ENCODE measurements around the gene CD274. TPM values are rescaled to one million over a fixed set of nuclear protein-coding genes. Genes with fewer than 3 reads are reported as not detected.
"Not testable (repeated sequence)": the region's sequence is repeated elsewhere in the genome, so short reads cannot be mapped to it uniquely, and the experiment has no call there.

The CD274 gene
- total RNA-seq, 1 experiment from 2014 or later, result 8.0 TPM

DNA sequence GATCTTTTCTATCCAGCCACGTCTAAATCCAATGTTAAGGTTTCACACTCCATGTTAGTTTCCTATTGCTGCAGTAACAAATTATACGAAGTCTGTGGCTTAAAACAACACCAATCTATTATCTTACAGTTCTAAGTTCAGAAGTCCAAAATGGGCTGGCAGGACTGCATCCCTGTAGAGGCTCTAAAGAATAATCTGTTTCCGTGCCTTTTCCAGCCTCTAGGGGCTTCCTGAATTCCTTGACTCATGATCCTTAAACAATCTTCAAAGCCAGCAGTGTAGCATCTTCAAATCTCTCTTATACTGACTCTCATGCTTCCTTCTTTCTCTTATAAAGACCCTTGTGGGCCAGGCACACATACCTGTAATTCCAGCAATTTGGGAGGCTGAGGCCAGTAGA is 19.4 kb upstream of the CD274 start:
- no peak overlapping the region for H3K4me3 ChIP-seq
- no peak overlapping the region for H3K27ac ChIP-seq
- no peaks in the 10 kb centered on the region for H3K27me3 ChIP-seq (replicated peaks)
- DNase-seq (ENCODE audit: low read depth in 1 of 2, low spot score in 2 of 2), result no peak
- peaks cover 9% of the 10 kb centered on the region; the same call in 1 of the 2 replicates for H3K36me3 ChIP-seq
- peaks cover 14% of the 10 kb centered on the region for H3K4me1 ChIP-seq (replicated peaks)
- no peaks in the 10 kb centered on the region for H3K9me3 ChIP-seq (replicated peaks)

DNA sequence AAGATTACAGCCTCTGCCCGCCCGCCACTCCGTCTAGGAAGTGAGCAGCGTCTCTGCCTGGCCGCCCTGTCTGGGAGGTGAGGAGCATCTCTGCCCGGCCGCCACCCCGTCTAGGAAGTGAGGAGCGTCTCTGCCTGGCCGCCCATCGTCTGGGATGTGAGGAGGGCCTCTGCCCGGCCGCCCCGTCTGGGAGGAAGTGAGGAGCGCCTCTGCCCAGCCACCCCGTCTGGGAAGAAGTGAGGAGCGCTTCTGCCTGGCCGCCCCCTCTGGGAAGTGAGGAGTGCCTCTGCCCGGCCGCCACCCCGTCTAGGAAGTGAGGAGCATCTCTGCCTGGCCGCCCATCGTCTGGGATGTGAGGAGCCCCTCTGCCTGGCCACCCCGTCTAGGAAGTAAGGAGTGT is 17.5 kb upstream of the CD274 start:
- Histone ChIP-seq H3K36me3 (peaks cover 16% of the 10 kb centered on the region), H3K4me1 (replicated peaks) (peaks cover 19% of the 10 kb centered on the region)
- not testable (repeated sequence) for H3K4me3 ChIP-seq; H3K27ac ChIP-seq; H3K27me3 ChIP-seq (replicated peaks); DNase-seq (ENCODE audit: low read depth in 1 of 2, low spot score in 2 of 2); H3K9me3 ChIP-seq (replicated peaks)

DNA sequence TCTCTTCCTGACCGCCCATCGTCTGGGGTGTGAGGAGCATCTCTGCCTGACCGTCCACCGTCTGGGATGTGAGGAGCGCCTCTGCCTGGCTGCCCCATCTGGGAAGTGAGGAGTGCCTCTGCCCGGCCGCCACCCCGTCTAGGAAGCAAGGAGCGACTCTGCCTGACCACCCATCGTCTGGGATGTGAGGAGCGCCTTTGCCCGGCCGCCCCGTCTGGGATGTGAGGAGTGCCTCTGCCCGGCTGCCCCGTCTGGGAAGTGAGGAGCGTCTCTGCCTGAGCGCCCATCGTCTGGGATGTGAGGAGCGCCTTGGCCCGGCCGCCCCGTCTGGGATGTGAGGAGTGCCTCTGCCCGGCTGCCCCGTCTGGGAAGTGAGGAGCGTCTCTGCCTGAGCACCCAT is 17.0 kb upstream of the CD274 start:
- Histone ChIP-seq H3K36me3 (peaks cover 16% of the 10 kb centered on the region), H3K4me1 (replicated peaks) (peaks cover 21% of the 10 kb centered on the region)
- H3K9me3 ChIP-seq (replicated peaks); H3K27me3 ChIP-seq (replicated peaks); DNase-seq (ENCODE audit: low read depth in 1 of 2, low spot score in 2 of 2); H3K27ac ChIP-seq; H3K4me3 ChIP-seq: not testable (repeated sequence)

DNA sequence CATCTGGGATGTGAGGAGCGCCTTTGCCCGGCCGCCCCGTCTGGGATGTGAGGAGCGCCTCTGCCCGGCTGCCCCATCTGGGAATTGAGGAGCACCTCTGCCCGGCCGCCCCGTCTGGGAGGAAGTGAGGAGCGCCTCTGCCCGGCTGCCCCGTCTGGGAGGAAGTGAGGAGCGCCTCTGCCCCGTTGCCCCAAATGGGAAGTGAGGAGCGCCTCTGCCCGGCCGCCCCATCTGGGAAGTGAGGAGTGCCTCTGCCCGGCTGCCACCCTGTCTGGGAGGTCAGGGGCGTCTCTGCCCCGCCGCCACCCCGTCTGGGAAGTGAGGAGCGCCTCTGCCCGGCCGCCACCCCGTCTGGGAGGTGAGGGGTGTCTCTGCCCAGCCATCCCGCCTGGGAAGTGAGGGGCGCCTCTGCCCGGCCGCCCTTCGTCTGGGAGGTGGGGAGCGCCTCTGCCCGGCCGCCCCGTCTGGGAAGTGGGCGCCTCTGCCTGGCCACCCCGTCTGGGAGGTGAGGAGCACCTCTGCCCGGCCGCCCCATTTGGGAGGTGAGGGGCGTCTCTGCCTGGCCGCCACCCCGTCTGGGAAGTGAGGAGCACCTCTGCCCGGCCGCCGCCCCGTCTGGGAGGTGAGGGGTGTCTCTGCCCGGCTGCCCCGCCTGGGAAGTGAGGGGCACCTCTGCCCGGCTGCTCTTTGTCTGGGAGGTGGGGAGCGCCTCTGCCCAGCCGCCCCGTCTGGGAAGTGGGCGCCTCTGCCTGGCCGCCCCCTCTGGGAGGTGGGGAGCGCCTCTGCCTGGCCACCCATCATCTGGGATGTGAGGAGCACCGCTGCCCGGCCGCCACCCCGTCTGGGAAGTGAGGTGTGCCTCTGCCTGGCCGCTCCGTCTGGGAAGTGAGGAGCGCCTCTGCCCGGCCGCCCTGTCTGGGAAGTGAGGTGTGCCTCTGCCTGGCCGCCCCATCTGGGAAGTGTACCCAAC is 16.2 kb upstream of the CD274 start:
- H3K27ac ChIP-seq; H3K27me3 ChIP-seq (replicated peaks); H3K9me3 ChIP-seq (replicated peaks); DNase-seq (ENCODE audit: low read depth in 1 of 2, low spot score in 2 of 2); H3K4me3 ChIP-seq: not testable (repeated sequence)
- H3K36me3 ChIP-seq, result peaks cover 16% of the 10 kb centered on the region
- H3K4me1 ChIP-seq (replicated peaks), result peaks cover 18% of the 10 kb centered on the region

DNA sequence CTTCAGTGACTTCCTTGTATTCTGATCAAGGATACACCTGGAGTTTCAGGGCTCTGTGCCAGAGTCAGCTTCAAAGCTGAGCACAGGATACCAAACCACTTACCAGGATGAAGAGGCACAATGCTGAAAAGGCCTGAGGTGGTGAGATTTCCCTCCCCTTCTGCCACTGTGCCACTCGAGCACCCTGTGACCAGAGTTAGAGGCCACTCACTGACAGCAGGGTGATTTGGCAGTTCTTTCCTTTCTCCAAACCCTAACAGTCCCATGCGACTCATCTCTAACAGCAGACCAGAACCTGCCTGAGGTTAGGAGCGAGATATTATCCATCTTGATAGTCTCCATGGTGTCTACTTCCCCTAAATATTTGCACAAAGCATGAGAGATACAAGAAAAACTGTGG is 14.4 kb upstream of the CD274 start:
- Histone ChIP-seq H3K27me3 (replicated peaks) (no peaks in the 10 kb centered on the region), H3K36me3 (peaks cover 16% of the 10 kb centered on the region), H3K27ac (no peak overlapping the region), H3K4me1 (replicated peaks) (peaks cover 15% of the 10 kb centered on the region), H3K9me3 (replicated peaks) (no peaks in the 10 kb centered on the region), H3K4me3 (no peak overlapping the region)
- DNase-seq (ENCODE audit: low read depth in 1 of 2, low spot score in 2 of 2), result no peak

DNA sequence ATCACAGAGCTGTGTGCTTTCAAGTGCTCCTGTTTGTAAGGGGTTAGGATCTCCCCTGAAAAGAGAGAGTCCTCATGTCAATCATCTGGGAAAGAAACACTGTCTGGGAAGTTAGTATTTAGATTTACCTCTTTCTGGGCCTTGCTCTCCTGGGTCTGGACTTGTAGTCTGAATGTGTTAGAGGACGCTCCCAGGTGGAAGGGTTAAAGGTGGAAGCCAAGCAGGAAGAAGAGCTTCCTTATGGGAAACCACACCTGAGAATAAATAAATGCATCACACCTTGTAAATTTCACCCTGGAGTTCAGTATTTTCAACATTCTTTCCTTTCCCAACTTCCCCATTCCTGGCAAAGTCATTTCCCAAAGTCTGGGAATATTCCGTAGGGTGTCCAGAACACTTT is 13.9 kb upstream of the CD274 start:
- Histone ChIP-seq H3K36me3 (peaks cover 16% of the 10 kb centered on the region), H3K9me3 (replicated peaks) (no peaks in the 10 kb centered on the region), H3K4me3 (no peak overlapping the region), H3K27me3 (replicated peaks) (no peaks in the 10 kb centered on the region), H3K4me1 (replicated peaks) (peaks cover 17% of the 10 kb centered on the region), H3K27ac (peak overlapping the region; percentile 91; the same call in 1 of the 2 replicates)
- DNase-seq (ENCODE audit: low read depth in 1 of 2, low spot score in 2 of 2), result no peak

DNA sequence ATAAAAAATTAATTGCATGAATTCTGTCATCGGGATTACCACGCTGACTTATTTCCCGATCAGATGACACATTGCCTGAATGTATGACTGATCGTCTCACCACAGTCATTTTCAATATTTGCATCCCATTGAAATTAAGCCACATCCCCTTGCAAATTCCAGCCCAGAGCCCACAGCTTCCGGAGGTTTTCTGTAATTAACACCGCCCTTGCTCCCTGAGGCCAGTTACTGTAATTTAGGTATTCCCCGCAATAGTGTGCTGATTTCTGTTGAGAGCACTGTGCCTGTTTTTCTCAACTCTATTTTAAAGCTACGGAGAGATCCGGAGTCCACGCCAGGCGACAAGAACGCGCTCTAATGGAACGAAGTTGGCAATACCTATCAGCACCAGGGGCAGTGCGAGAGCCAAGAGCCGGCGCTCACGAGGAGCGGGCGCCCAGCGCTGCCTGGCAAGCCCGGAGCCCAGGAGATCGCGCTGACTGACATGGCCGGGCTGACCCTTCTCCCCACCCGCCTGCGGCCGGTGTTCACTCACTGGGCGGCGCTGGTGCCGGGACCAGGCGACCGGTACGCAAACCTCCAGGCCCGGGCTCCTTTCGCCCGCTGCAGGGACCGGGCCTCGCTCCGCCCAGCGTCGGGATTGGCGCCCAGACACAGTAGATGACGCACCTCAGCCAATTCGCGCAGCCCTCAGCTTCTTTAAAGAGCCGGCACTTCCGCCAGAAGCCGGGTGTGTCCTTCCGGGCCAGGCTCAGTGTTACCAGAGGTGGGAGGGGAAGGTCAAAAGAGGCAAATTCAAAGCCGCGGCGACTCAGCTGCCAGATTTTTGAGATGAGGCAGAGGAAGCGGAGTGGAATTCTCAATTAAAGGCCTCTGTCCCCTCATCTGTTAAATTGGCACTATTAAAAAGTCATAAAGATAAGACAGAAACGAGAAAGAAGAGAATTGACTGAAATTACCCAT is 12.8 kb upstream of the CD274 start, which contains the start of gene PLGRKT:
Gene PLGRKT, minus strand, starts transcription at position 672 of the 963 bp plus-strand sequence. CDS start 5,948 bp downstream, outside the sequence.
- H3K27me3 ChIP-seq (replicated peaks), result no peaks in the 10 kb centered on the region
- H3K27ac ChIP-seq, result peak within 1 kb of the TSS; percentile 91
- peaks cover 17% of the 10 kb centered on the region for H3K4me1 ChIP-seq (replicated peaks)
- H3K36me3 ChIP-seq, result peaks cover 13% of the 10 kb centered on the region
- peak within 1 kb of the TSS; percentile 65 for H3K4me3 ChIP-seq
- H3K9me3 ChIP-seq (replicated peaks), result no peaks in the 10 kb centered on the region
- DNase-seq (ENCODE audit: low read depth in 1 of 2, low spot score in 2 of 2), result peak; percentile 83 to 87

DNA sequence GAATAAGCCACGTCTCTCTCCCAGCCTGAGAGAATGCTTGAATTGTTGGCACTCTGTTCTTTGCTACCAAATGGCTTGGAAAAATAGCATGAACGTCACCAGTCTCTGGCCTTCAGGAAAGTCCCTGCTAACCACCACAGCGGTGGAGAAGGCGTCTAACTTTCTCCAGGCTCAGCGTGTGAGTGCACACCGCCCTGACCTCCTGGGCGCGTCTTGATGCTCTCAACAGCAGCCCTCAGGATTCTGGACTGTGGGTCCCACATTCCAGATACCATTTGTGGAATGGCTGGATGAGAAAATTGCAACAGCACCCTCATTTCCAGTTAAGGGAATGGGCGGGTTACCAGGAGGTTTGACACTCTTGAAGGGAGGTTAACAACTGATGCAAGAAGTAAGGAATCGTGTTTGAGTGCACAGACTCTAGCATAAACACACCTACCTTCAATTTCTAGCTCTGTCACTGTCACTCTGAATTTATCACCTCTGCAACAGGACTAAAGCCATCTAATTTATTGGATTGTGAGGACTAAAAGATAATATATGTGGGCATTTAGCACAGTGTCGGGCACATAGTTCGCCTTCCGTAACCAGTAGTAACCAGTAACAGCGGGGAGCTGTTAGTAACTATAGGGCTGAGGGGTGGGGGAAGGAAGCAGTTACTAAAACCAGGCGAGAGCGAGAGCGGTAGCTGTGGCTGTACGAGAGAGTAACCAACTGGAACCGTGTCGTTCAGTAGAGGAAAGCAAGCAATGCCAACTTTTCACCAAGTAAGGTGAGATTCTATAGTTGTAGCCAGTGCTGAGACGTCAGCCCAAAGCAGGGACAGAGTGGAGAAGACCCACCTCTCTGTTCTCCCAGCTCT is 11.8 kb upstream of the CD274 start:
- no peaks in the 10 kb centered on the region for H3K9me3 ChIP-seq (replicated peaks)
- peak in 1 of 2 experiments; percentile 49 for DNase-seq (ENCODE audit: low read depth in 1 of 2, low spot score in 2 of 2)

DNA sequence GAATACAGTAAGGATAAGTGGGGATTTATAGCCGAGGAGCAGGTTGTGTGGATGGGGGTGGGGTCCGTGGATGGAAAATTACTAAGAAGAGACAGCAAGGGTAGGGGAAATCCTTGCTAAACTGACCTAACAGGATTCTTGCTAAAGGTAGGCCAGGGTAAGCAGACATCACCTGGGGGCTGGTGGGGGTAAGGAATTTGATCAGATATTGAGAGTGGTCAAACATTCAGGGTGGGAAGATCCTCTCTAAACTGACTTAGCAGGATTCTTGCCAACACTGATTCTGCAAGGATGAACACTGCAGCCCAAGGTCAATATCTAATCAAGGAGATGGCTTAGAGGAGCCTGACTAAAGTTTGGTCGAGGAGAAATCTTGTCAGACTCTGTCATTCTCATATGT is 9.9 kb upstream of the CD274 start:
- no peak for DNase-seq (ENCODE audit: low read depth in 1 of 2, low spot score in 2 of 2)
- peaks cover 17% of the 10 kb centered on the region for H3K4me1 ChIP-seq (replicated peaks)
- H3K9me3 ChIP-seq (replicated peaks), result no peaks in the 10 kb centered on the region
- no peak overlapping the region for H3K27ac ChIP-seq
- no peaks in the 10 kb centered on the region for H3K27me3 ChIP-seq (replicated peaks)
- peaks cover 12% of the 10 kb centered on the region for H3K36me3 ChIP-seq
- H3K4me3 ChIP-seq, result no peak overlapping the region

More for the DNA sequence above, 11.8 kb upstream of the CD274 start:
- peak overlapping the region; percentile 91 for H3K27ac ChIP-seq
- no peaks in the 10 kb centered on the region for H3K27me3 ChIP-seq (replicated peaks)
- peaks cover 13% of the 10 kb centered on the region for H3K36me3 ChIP-seq
- H3K4me3 ChIP-seq, result peak overlapping the region; percentile 65
- peaks cover 17% of the 10 kb centered on the region for H3K4me1 ChIP-seq (replicated peaks)

DNA sequence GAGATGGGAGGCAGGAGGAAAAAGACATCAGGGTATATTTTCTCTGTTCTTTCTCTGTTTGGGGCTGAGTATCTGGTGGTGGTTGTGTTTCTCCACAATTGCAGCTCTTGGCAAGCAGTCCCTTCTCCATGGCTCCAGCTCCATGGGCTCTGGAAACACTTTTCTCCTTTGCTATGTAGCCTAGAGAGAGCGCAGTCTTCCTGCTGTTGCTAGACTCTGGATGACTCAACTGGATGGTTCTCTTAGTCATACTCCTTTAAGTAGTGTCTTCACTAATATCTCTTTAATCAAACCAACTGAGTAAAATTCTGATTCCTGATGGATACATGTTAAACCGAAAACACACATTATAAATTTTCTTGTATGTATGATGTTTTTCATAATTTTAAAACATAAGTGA is 9.3 kb upstream of the CD274 start:
- Histone ChIP-seq H3K4me1 (replicated peaks) (peaks cover 17% of the 10 kb centered on the region), H3K27me3 (replicated peaks) (no peaks in the 10 kb centered on the region), H3K4me3 (no peak overlapping the region), H3K36me3 (peaks cover 6% of the 10 kb centered on the region), H3K27ac (no peak overlapping the region), H3K9me3 (replicated peaks) (no peaks in the 10 kb centered on the region)
- no peak for DNase-seq (ENCODE audit: low read depth in 1 of 2, low spot score in 2 of 2)

DNA sequence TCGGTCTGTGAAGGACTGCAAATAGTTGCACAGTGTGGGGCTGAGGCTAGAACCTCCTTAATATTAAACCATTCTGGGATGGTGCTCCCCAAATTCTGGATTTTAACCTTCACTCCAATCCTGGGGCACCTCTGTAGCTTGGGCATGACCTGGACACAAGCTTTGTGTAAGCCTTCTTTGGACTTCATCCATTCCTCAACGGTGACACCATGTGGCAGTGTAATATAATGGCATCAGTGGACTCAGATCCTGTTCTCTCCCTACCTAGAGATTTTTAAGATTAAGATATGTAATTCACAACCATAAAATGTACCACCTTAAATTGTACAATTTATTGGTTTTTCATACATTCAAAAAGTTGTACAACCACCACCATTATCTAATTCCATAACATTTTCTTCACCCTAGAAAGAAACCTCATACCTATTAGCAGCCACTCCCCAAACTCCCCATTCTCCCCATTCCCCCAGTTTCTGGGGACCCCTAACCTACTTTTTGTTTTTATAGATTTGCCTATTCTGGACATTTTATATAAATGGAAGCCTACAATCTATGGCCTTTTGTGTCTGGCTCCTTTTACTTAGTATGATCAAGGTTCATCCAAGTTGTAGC is 7.8 kb upstream of the CD274 start:
- no peaks in the 10 kb centered on the region for H3K36me3 ChIP-seq
- no peak overlapping the region for H3K4me3 ChIP-seq
- no peaks in the 10 kb centered on the region for H3K27me3 ChIP-seq (replicated peaks)
- peaks cover 25% of the 10 kb centered on the region for H3K4me1 ChIP-seq (replicated peaks)
- no peaks in the 10 kb centered on the region for H3K9me3 ChIP-seq (replicated peaks)
- H3K27ac ChIP-seq, result no peak overlapping the region
- DNase-seq (ENCODE audit: low read depth in 1 of 2, low spot score in 2 of 2), result peak in 1 of 2 experiments; percentile 10

DNA sequence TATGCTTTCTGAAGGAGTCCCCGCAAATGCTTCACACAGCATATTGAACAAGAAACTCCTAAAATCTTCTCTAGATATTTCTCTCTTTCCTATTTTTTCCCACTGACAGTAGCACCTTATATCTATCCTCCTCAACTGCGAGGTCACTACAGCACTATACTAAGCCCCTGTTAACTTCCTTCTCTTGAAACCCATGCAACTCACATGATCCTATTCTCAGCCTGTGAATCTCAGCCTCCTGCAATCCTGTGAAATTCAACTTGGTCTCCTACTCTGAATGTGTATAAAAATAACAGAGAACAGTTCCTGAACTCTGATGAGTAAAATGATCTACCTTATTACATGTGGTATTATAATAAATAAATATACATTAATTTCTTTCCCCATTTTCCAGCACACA is 6.5 kb upstream of the CD274 start:
- no peak overlapping the region for H3K27ac ChIP-seq
- DNase-seq (ENCODE audit: low read depth in 1 of 2, low spot score in 2 of 2), result no peak

More for the DNA sequence above, 6.5 kb upstream of the CD274 start:
- H3K36me3 ChIP-seq, result no peaks in the 10 kb centered on the region
- no peaks in the 10 kb centered on the region for H3K27me3 ChIP-seq (replicated peaks)
- no peak overlapping the region for H3K4me3 ChIP-seq
- H3K4me1 ChIP-seq (replicated peaks), result peaks cover 27% of the 10 kb centered on the region
- no peaks in the 10 kb centered on the region for H3K9me3 ChIP-seq (replicated peaks)

All from SJSA1 (cell line).